Omental fat pad (tissue), 4 donors: ENCODE data around the gene SLC39A11. TPM values are rescaled to one million over a fixed set of nuclear protein-coding genes. Genes with fewer than 3 reads are reported as not detected.

Experiments
- ATAC-seq: fragments of 150-250 bp; one replicate; pipeline ENCODE4 v1.9.1; 2016; ENCODE audit warnings: mild to moderate bottlenecking, moderate library complexity; ENCODE audit not compliant: low FRiP score
- DNase-seq: peaks from one replicate; pipeline ENCODE4 v3.0.0-alpha.2; 2019; ENCODE audit warnings: low spot score
- CTCF ChIP-seq, 3 donors: fragments of 450-650 bp; IDR thresholded peaks; one replicate each; pipeline ENCODE4 v1.5.1; 2016 to 2017; ENCODE audit warnings: antibody characterized with exemption in 3 of 3, mild to moderate bottlenecking in 3 of 3, moderate library complexity in 2 of 3
- total RNA-seq, 4 donors: library from RNA; depleted of rRNA; stranded (reverse); fragments of >200 nt; gene quantifications; one replicate each; pipeline ENCODE4 v1.1.0, GENCODE V29; 2016

SLC39A11 gene
- total RNA-seq, 4 donors from 2014 or later: 18.8 to 42.4 (median 31.3) TPM

- no peak for DNase-seq
- ATAC-seq: no peak
- no peak for TF ChIP-seq CTCF (IDR thresholded peaks at IDR 0.05)
Observed at GRCh38 chr17:73122953-73123605, 30.6 kb upstream of the SLC39A11 start.

GRCh38 chr17:73121506-73121905 lies 29.0 kb upstream of the SLC39A11 start:
- ATAC-seq (no peak), DNase-seq (no peak)
- TF ChIP-seq CTCF (IDR thresholded peaks at IDR 0.05): no peak

- no peak for DNase-seq
- no peak for ATAC-seq
- no peak for TF ChIP-seq CTCF (IDR thresholded peaks at IDR 0.05)
Observed at GRCh38 chr17:73119631-73120030, 27.1 kb upstream of the SLC39A11 start.

- ATAC-seq (no peak), DNase-seq (no peak)
- TF ChIP-seq CTCF (IDR thresholded peaks at IDR 0.05): no peak
Observed at GRCh38 chr17:73118951-73119391, 26.5 kb upstream of the SLC39A11 start.

- no peak for TF ChIP-seq CTCF (IDR thresholded peaks at IDR 0.05)
- ATAC-seq (no peak), DNase-seq (no peak)
Observed at GRCh38 chr17:73118139-73118538, 25.7 kb upstream of the SLC39A11 start.

- ATAC-seq (no peak), DNase-seq (no peak)
- TF ChIP-seq CTCF (IDR thresholded peaks at IDR 0.05): no peak
Observed at GRCh38 chr17:73112246-73112645, 19.8 kb upstream of the SLC39A11 start.

GRCh38 chr17:73111386-73111785 lies 18.9 kb upstream of the SLC39A11 start:
- DNase-seq (no peak), ATAC-seq (no peak)
- no peak for TF ChIP-seq CTCF (IDR thresholded peaks at IDR 0.05)
